BJ (cell line): ENCODE results near the gene SPSB4. TPM values are rescaled to one million over a fixed set of nuclear protein-coding genes. Genes with fewer than 3 reads are reported as not detected.

Source experiments
- CTCF ChIA-PET: fragments of 350-600 bp; formaldehyde crosslinking; extraction: SDS; loops from one replicate; lab custom pipeline; 2021; ENCODE audit warnings: antibody characterized with exemption, inconsistent platforms; lab: Yijun Ruan, JAX
- POLR2A ChIA-PET: fragments of 300-600 bp; sonication (Branson Sonifier 250); formaldehyde crosslinking; extraction: SDS; loops from one replicate; lab custom pipeline; 2021; ENCODE audit warnings: antibody characterized with exemption; lab: Charles Lee
- DNase-seq: peaks from one replicate; pipeline ENCODE4 v3.0.0-alpha.2; 2011; ENCODE audit warnings: low read depth
- H3K27me3 ChIP-seq: 2 replicates; pipeline ENCODE4 v1.6.0; 2011; ENCODE audit warnings: low read length; ENCODE audit not compliant: control insufficient read depth, insufficient read depth
- H3K36me3 ChIP-seq: 2 replicates; pipeline ENCODE4 v1.5.1; 2011; ENCODE audit warnings: low read length; ENCODE audit not compliant: control insufficient read depth, insufficient read depth
- H3K4me3 ChIP-seq: 2 replicates; pipeline ENCODE4 v1.5.1; 2011; ENCODE audit warnings: low read depth, mild to moderate bottlenecking, control low read depth, low read length
- CTCF ChIP-seq: IDR thresholded peaks from 2 replicates; pipeline ENCODE4 v1.5.1; 2011; ENCODE audit warnings: low read depth, mild to moderate bottlenecking, control low read depth, inconsistent platforms, low read length, moderate library complexity; ENCODE audit not compliant: insufficient read depth
- polyA plus RNA-seq: library from polyadenylated mRNA; depleted of rRNA; stranded (reverse); fragments of >200 nt; gene quantifications from 2 replicates; pipeline ENCODE4 v1.2.3, GENCODE V29; 2011

The SPSB4 gene
- polyA plus RNA-seq, 1 experiment: not detected

GRCh38 chr3:141096164-141096563 lies 45.0 kb downstream of the SPSB4 start:
- ChIA-PET CTCF (interaction anchor here (2.4 kb wide), 1 partner anchor 10 kb away, joined by 8 read pairs; no protein-coding TSS in a partner anchor), POLR2A (no interaction called here)
- Histone ChIP-seq H3K4me3 (no peak overlapping the region), H3K36me3 (no peaks in the 10 kb centered on the region), H3K27me3 (peaks cover 7% of the 10 kb centered on the region)
- no peak for TF ChIP-seq CTCF
- no peak for DNase-seq

GRCh38 chr3:141096981-141097380 lies 45.8 kb downstream of the SPSB4 start:
- H3K36me3 ChIP-seq: no peaks in the 10 kb centered on the region
- no peak for TF ChIP-seq CTCF
- ChIA-PET CTCF (interaction anchor here (1.1 kb wide), 1 partner anchor 8 kb away, joined by 3 read pairs; no protein-coding TSS in a partner anchor), POLR2A (no interaction called here)
- H3K27me3 ChIP-seq: peaks cover 4% of the 10 kb centered on the region
- no peak for DNase-seq
- no peak overlapping the region for H3K4me3 ChIP-seq

- TF ChIP-seq CTCF: no peak
- Histone ChIP-seq H3K4me3 (no peak overlapping the region), H3K36me3 (no peaks in the 10 kb centered on the region), H3K27me3 (peaks cover 2% of the 10 kb centered on the region)
- DNase-seq: no peak
- POLR2A ChIA-PET: no interaction called here
- CTCF ChIA-PET: interaction anchor here (1.8 kb wide), 1 partner anchor 100 kb away, joined by 5 read pairs; no protein-coding TSS in a partner anchor
Observed at GRCh38 chr3:141100112-141100511, 49.0 kb downstream of the SPSB4 start.

GRCh38 chr3:141100531-141101320 lies 49.6 kb downstream of the SPSB4 start:
- no peak overlapping the region for H3K4me3 ChIP-seq
- no peaks in the 10 kb centered on the region for H3K36me3 ChIP-seq
- no peaks in the 10 kb centered on the region; the same call in none of the 2 replicates for H3K27me3 ChIP-seq
- DNase-seq: no peak
- CTCF ChIA-PET: interaction anchor here (1.8 kb wide), 1 partner anchor 100 kb away, joined by 5 read pairs; no protein-coding TSS in a partner anchor
- POLR2A ChIA-PET: no interaction called here
- no peak for TF ChIP-seq CTCF

- Histone ChIP-seq H3K4me3 (no peak overlapping the region), H3K36me3 (no peaks in the 10 kb centered on the region), H3K27me3 (no peaks in the 10 kb centered on the region; the same call in none of the 2 replicates)
- DNase-seq: no peak
- POLR2A ChIA-PET: no interaction called here
- CTCF ChIA-PET: interaction anchor here (0.6 to 2.1 kb wide), 3 partner anchors 52 to 205 kb away, joined by 3 to 5 read pairs (median 3); no protein-coding TSS in a partner anchor
- no peak for TF ChIP-seq CTCF
Observed at GRCh38 chr3:141102372-141102771, 51.2 kb downstream of the SPSB4 start.
